ENCODE data around the gene CCNJL.

GRCh38 chr5:160278343-160278742 lies 34.0 kb downstream of the CCNJL start:
- TF ChIP-seq, protein P1, sequence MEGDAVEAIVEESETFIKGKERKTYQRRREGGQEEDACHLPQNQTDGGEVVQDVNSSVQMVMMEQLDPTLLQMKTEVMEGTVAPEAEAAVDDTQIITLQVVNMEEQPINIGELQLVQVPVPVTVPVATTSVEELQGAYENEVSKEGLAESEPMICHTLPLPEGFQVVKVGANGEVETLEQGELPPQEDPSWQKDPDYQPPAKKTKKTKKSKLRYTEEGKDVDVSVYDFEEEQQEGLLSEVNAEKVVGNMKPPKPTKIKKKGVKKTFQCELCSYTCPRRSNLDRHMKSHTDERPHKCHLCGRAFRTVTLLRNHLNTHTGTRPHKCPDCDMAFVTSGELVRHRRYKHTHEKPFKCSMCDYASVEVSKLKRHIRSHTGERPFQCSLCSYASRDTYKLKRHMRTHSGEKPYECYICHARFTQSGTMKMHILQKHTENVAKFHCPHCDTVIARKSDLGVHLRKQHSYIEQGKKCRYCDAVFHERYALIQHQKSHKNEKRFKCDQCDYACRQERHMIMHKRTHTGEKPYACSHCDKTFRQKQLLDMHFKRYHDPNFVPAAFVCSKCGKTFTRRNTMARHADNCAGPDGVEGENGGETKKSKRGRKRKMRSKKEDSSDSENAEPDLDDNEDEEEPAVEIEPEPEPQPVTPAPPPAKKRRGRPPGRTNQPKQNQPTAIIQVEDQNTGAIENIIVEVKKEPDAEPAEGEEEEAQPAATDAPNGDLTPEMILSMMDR (IDR thresholded peaks at IDR 0.05): no peak
- no peak for TF ChIP-seq EZH2 (IDR thresholded peaks at IDR 0.05; ENCODE audit: borderline replicate concordance, insufficient read depth, low read depth, low read length, poor library complexity, severe bottlenecking)

Data from B cell (primary cell).